GM10248 (cell line): ENCODE data around the gene NRROS.

Source experiments
- CTCF ChIA-PET: fragments of 300-600 bp; sonication (Branson Sonifier 250); formaldehyde crosslinking; extraction: SDS; loops from one replicate; lab custom pipeline; 2021; ENCODE audit warnings: antibody characterized with exemption; lab: Yijun Ruan, JAX
- POLR2A ChIA-PET: fragments of 350-650 bp; sonication (Branson Sonifier 250); formaldehyde crosslinking; extraction: SDS; loops from one replicate; lab custom pipeline; 2020; ENCODE audit warnings: antibody characterized with exemption; lab: Yijun Ruan, JAX
- DNase-seq: peaks from one replicate; pipeline ENCODE4 v3.0.0; 2012; ENCODE audit errors: extremely low spot score
- CTCF ChIP-seq: IDR thresholded peaks from 2 replicates; pipeline ENCODE4 v1.5.1; 2012; ENCODE audit warnings: mild to moderate bottlenecking, low read depth; ENCODE audit errors: extremely low read depth, missing control alignments, control extremely low read depth

Gene NRROS

GRCh38 chr3:196695849-196696226, 56.3 kb downstream of the NRROS start:
- POLR2A ChIA-PET = no interaction called here
- DNase-seq = no peak
- CTCF ChIA-PET = interaction anchor here (1.3 to 2.4 kb wide), 5 partner anchors 8 to 86 kb away, joined by 4 to 11 read pairs (median 4); no protein-coding TSS in a partner anchor
- no peak for TF ChIP-seq CTCF

GRCh38 chr3:196697270-196697669, 57.8 kb downstream of the NRROS start:
- ChIA-PET CTCF (interaction anchor here (2.1 to 2.4 kb wide), 2 partner anchors 13 to 87 kb away, joined by 6 to 11 read pairs; no protein-coding TSS in a partner anchor), POLR2A (no interaction called here)
- TF ChIP-seq CTCF = no peak
- DNase-seq = no peak

GRCh38 chr3:196699749-196700148, 60.3 kb downstream of the NRROS start:
- ChIA-PET CTCF (interaction anchor here (0.8 kb wide), 1 partner anchor 159 kb away, joined by 3 read pairs; no protein-coding TSS in a partner anchor), POLR2A (no interaction called here)
- TF ChIP-seq CTCF = no peak
- no peak for DNase-seq

GRCh38 chr3:196700801-196701200, 61.3 kb downstream of the NRROS start:
- ChIA-PET CTCF (no interaction called here), POLR2A (no interaction called here)
- no peak for DNase-seq
- no peak for TF ChIP-seq CTCF

GRCh38 chr3:196706327-196706726, 66.8 kb downstream of the NRROS start:
- ChIA-PET CTCF (no interaction called here), POLR2A (interaction anchor here (0.6 kb wide), 1 partner anchor 36 kb away, joined by 6 read pairs; no protein-coding TSS in a partner anchor)
- no peak for TF ChIP-seq CTCF
- no peak for DNase-seq

- CTCF ChIA-PET = interaction anchor here (1.2 to 3.2 kb wide), 3 partner anchors 14 to 98 kb away, joined by 4 to 8 read pairs (median 7); no protein-coding TSS in a partner anchor
These were observed 67.2 kb downstream of the NRROS start for GRCh38 chr3:196706731-196707130.

More at GRCh38 chr3:196706731-196707130, 67.2 kb downstream of the NRROS start:
- no peak for DNase-seq
- POLR2A ChIA-PET = interaction anchor here (0.6 kb wide), 1 partner anchor 36 kb away, joined by 6 read pairs; no protein-coding TSS in a partner anchor
- TF ChIP-seq CTCF = no peak
